DND-41 (cell line): Measurements from ENCODE around the gene KDELR3.
A peak's percentile ranks its signal among the peaks of the same experiment; 100 is the strongest.

Experiments
- ATAC-seq: fragments of 200-7000 bp; cut with Tn5 transposase; 3 replicates; pipeline ENCODE4 v1.9.1; 2021; ENCODE audit warnings: low read depth; ENCODE audit not compliant: insufficient read depth
- DNase-seq: peaks from one replicate; pipeline ENCODE4 v3.0.0-alpha.2; 2020
- H2AFZ ChIP-seq: 2 replicates; pipeline ENCODE4 v1.6.0; 2012; ENCODE audit warnings: low read depth, low read length
- H3K27ac ChIP-seq: 2 replicates; pipeline ENCODE4 v1.5.1; 2012; ENCODE audit warnings: low read length, inconsistent platforms
- H3K27me3 ChIP-seq: fragments of 200-600 bp; sonication (generic); 2 replicates; pipeline ENCODE4 v1.6.0; 2012; ENCODE audit warnings: low read length, mild to moderate bottlenecking, inconsistent platforms; ENCODE audit not compliant: insufficient read depth, poor library complexity
- H3K36me3 ChIP-seq: 2 replicates; pipeline ENCODE4 v1.5.1; 2012; ENCODE audit warnings: low read length, inconsistent platforms; ENCODE audit not compliant: insufficient read depth
- H3K4me1 ChIP-seq: 2 replicates; pipeline ENCODE4 v1.5.1; 2012; ENCODE audit warnings: mild to moderate bottlenecking, low read length; ENCODE audit not compliant: insufficient read depth
- H3K4me2 ChIP-seq: 2 replicates; pipeline ENCODE4 v1.6.0; 2012; ENCODE audit warnings: mild to moderate bottlenecking, moderate library complexity, low read length, inconsistent platforms; ENCODE audit not compliant: insufficient read depth
- H3K4me3 ChIP-seq, 2 experiments: fragments of 200-600 bp in 1 of 2; shearing (Covaris generic) in 1 of 2; 2 replicates each; pipeline ENCODE4 v1.5.1; 2012 to 2016; ENCODE audit warnings: inconsistent platforms in 2 of 2, low read length in 2 of 2, mild to moderate bottlenecking in 2 of 2, low read depth in 1 of 2, moderate library complexity in 1 of 2
- H3K79me2 ChIP-seq: 2 replicates; pipeline ENCODE4 v1.6.0; 2012; ENCODE audit warnings: low read length, inconsistent platforms; ENCODE audit not compliant: insufficient read depth
- H3K9ac ChIP-seq: 2 replicates; pipeline ENCODE4 v1.6.0; 2012; ENCODE audit warnings: low read depth, mild to moderate bottlenecking, inconsistent platforms, low read length, moderate library complexity
- H3K9me3 ChIP-seq: 2 replicates; pipeline ENCODE4 v1.5.1; 2012; ENCODE audit warnings: low read length, moderate library complexity, mild to moderate bottlenecking, inconsistent platforms; ENCODE audit not compliant: insufficient read depth, severe bottlenecking
- H4K20me1 ChIP-seq: 2 replicates; pipeline ENCODE4 v1.6.0; 2012; ENCODE audit warnings: low read length; ENCODE audit not compliant: insufficient read depth
- EZH2 ChIP-seq: IDR thresholded peaks from 3 replicates; pipeline ENCODE4 v1.6.1; 2012; ENCODE audit warnings: borderline replicate concordance, low read depth, mild to moderate bottlenecking, moderate library complexity, low read length, inconsistent platforms; ENCODE audit not compliant: severe bottlenecking
- TF ChIP-seq, protein P1 (sequence below): IDR thresholded peaks from 2 replicates; pipeline ENCODE4 v1.5.1; 2012; ENCODE audit warnings: borderline replicate concordance, low read length, moderate library complexity, mild to moderate bottlenecking; ENCODE audit not compliant: poor library complexity, severe bottlenecking; ENCODE audit errors: extremely low read depth

KDELR3 gene

DNA sequence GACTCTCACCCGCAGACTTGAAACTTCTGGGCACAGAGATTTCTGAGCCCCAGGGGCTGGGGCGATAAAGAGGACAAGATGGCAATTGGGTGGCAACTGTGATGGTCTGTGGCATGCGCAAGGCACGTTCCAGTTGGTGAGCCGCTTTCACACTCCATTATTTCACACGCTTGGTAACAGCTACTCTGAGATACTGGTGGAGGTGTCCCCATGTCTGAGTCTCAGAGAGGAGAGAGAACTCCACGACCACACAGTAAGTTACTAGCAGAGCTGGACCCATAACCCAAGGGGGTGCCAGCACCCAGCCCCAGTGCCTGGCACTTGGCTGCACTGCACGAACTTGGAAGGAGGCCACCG, 6.9 kb upstream of the KDELR3 start:
- ATAC-seq (peak; percentile 22), DNase-seq (no peak)
- H3K36me3 ChIP-seq = no peaks in the 10 kb centered on the region
- H2AFZ ChIP-seq = no peak overlapping the region
- H3K9me3 ChIP-seq = no peaks in the 10 kb centered on the region
- H3K9ac ChIP-seq = no peak overlapping the region
- peaks cover 58% of the 10 kb centered on the region for H3K27me3 ChIP-seq
- H3K4me2 ChIP-seq = peak overlapping the region; percentile 49
- H3K4me1 ChIP-seq = peaks cover 14% of the 10 kb centered on the region
- H3K27ac ChIP-seq = no peak overlapping the region
- H4K20me1 ChIP-seq = peaks cover 22% of the 10 kb centered on the region
- no peak overlapping the region for H3K4me3 ChIP-seq
- TF ChIP-seq, protein P1, sequence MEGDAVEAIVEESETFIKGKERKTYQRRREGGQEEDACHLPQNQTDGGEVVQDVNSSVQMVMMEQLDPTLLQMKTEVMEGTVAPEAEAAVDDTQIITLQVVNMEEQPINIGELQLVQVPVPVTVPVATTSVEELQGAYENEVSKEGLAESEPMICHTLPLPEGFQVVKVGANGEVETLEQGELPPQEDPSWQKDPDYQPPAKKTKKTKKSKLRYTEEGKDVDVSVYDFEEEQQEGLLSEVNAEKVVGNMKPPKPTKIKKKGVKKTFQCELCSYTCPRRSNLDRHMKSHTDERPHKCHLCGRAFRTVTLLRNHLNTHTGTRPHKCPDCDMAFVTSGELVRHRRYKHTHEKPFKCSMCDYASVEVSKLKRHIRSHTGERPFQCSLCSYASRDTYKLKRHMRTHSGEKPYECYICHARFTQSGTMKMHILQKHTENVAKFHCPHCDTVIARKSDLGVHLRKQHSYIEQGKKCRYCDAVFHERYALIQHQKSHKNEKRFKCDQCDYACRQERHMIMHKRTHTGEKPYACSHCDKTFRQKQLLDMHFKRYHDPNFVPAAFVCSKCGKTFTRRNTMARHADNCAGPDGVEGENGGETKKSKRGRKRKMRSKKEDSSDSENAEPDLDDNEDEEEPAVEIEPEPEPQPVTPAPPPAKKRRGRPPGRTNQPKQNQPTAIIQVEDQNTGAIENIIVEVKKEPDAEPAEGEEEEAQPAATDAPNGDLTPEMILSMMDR = no peak
- TF ChIP-seq EZH2 = no peak
- H3K79me2 ChIP-seq = no peaks in the 10 kb centered on the region

- TF ChIP-seq, protein P1 = peak; percentile 39
- TF ChIP-seq EZH2 = no peak
Measured at GRCh38 chr22:38461414-38462081, 6.3 kb upstream of the KDELR3 start.

GRCh38 chr22:38462960-38463784, 4.7 kb upstream of the KDELR3 start:
- peaks cover 14% of the 10 kb centered on the region for H3K4me1 ChIP-seq

More at GRCh38 chr22:38461414-38462081, 6.3 kb upstream of the KDELR3 start:
- Histone ChIP-seq H4K20me1 (peaks cover 19% of the 10 kb centered on the region), H3K9me3 (no peaks in the 10 kb centered on the region), H2AFZ (no peak overlapping the region), H3K4me1 (peaks cover 14% of the 10 kb centered on the region), H3K4me2 (peak overlapping the region; percentile 49), H3K4me3 (no peak overlapping the region), H3K27me3 (peaks cover 57% of the 10 kb centered on the region), H3K36me3 (no peaks in the 10 kb centered on the region), H3K9ac (no peak overlapping the region), H3K27ac (no peak overlapping the region), H3K79me2 (no peaks in the 10 kb centered on the region)
- peak; percentile 91 for ATAC-seq
- peak; percentile 80 for DNase-seq

More at GRCh38 chr22:38462960-38463784, 4.7 kb upstream of the KDELR3 start:
- H3K27ac ChIP-seq = no peak overlapping the region
- DNase-seq = no peak
- H3K4me2 ChIP-seq = no peak overlapping the region
- peaks cover 63% of the 10 kb centered on the region for H3K27me3 ChIP-seq
- H3K9ac ChIP-seq = no peak overlapping the region
- ATAC-seq = no peak
- no peaks in the 10 kb centered on the region for H3K36me3 ChIP-seq
- no peak overlapping the region for H3K4me3 ChIP-seq
- no peaks in the 10 kb centered on the region for H3K79me2 ChIP-seq
- no peaks in the 10 kb centered on the region for H3K9me3 ChIP-seq
- TF ChIP-seq EZH2 = no peak
- TF ChIP-seq, protein P1 = no peak
- peaks cover 19% of the 10 kb centered on the region for H4K20me1 ChIP-seq
- H2AFZ ChIP-seq = no peak overlapping the region
